HG03280 (cell line): Measurements from ENCODE around the gene PCDHGA9.
"Not testable (repeated sequence)": the region's sequence is repeated elsewhere in the genome, so short reads cannot be mapped to it uniquely, and the experiment has no call there.

ENCODE experiments used
- ATAC-seq: cut with Tn5 transposase; IDR thresholded peaks from one replicate; pipeline ENCODE4 v1.9.1; 2021; ENCODE audit warnings: mild to moderate bottlenecking, moderate library complexity; ENCODE audit not compliant: unreplicated experiment

PCDHGA9 gene

DNA sequence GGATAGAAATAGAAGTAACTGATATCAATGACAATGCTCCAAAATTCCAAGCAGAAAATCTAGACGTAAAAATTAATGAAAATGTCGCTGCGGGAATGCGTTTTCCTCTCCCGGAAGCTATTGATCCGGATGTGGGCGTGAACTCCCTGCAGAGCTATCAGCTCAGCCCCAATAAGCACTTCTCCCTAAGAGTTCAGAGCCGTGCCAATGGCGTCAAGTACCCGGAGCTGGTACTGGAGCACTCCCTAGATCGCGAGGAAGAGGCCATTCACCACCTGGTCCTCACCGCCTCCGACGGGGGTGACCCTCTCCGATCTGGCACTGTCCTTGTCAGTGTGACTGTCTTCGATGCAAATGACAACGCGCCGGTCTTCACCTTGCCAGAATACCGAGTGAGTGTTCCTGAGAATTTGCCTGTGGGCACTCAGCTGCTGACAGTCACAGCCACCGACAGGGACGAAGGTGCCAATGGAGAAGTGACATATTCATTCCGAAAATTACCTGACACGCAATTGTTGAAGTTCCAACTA lies 11.0 kb downstream of the PCDHGA9 start:
- ATAC-seq: no peak

DNA sequence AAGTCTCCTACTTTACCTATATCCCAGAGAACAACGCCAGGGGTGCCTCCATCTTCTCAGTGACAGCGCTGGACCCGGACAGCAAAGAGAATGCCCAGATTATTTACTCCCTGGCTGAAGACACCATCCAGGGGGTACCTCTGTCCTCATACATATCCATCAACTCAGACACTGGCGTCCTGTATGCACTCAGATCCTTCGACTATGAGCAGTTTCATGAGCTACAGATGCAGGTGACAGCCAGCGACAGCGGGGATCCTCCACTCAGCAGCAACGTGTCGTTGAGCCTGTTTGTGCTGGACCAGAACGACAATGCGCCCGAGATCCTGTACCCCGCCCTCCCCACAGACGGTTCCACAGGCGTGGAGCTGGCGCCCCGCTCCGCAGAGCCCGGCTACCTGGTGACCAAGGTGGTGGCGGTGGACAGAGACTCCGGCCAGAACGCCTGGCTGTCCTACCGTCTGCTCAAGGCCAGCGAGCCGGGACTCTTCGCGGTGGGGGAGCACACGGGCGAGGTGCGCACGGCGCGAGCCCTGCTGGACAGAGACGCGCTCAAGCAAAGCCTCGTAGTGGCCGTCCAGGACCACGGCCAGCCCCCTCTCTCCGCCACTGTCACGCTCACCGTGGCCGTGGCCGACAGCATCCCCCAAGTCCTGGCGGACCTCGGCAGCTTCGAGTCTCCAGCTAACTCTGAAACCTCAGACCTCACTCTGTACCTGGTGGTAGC lies 12.1 kb downstream of the PCDHGA9 start:
- not testable (repeated sequence) for ATAC-seq

DNA sequence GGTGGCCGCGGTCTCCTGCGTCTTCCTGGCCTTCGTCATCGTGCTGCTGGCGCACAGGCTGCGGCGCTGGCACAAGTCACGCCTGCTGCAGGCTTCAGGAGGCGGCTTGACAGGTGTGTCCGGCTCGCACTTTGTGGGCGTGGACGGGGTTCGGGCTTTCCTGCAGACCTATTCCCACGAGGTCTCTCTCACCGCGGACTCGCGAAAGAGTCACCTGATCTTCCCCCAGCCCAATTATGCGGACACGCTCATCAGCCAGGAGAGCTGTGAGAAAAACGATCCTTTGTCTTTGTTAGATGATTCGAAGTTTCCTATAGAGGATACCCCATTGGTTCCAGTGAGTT lies 12.7 kb downstream of the PCDHGA9 start:
- ATAC-seq: not testable (repeated sequence)

DNA sequence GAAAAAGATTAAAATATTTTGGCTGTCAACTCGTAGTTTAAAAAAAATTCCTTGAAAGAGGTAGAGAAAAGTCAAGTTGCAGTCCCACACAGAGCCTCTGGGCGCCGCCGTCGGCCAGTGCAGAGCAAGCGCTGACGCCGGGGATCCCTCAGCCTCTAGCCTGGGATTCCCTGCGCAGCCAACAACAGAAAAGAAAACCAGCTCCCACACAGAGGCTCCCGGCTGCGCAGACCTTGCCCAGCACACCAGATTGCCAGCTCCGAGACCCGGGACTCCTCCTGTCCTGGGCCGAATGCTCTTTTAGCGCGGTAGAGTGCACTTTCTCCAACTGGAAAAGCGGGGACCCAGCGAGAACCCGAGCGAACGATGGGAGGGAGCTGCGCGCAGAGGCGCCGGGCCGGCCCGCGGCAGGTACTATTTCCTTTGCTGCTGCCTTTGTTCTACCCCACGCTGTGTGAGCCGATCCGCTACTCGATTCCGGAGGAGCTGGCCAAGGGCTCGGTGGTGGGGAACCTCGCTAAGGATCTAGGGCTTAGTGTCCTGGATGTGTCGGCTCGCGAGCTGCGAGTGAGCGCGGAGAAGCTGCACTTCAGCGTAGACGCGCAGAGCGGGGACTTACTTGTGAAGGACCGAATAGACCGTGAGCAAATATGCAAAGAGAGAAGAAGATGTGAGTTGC lies 15.1 kb downstream of the PCDHGA9 start, which contains the start of gene PCDHGB7:
Gene PCDHGB7, plus strand, starts transcription at position 184 of the 679 bp plus-strand sequence. Its CDS starts 183 bp downstream, at position 367.
- ATAC-seq: not testable (repeated sequence)

DNA sequence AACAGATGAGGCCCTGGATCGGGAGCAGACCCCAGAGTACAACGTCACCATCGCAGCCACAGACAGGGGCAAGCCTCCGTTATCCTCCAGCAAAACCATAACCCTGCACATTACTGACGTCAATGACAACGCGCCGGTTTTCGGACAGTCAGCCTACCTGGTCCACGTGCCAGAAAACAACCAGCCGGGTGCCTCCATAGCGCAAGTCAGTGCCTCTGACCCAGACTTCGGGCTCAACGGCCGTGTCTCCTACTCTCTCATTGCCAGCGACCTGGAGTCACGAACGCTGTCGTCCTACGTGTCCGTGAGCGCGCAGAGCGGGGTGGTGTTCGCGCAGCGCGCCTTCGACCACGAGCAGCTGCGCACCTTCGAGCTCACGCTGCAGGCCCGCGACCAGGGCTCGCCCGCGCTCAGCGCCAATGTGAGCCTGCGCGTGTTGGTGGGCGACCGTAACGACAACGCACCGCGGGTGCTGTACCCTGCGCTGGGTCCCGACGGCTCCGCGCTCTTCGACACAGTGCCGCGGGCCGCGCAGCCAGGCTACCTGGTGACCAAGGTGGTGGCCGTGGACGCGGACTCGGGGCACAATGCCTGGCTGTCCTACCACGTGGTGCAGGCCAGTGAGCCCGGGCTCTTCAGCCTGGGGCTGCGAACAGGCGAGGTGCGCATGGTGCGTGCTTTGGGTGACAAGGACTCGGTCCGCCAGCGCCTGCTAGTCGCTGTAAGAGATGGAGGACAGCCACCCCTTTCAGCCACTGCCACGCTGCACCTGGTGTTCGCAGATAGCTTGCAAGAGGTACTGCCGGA lies 16.7 kb downstream of the PCDHGA9 start:
- ATAC-seq: no peak

DNA sequence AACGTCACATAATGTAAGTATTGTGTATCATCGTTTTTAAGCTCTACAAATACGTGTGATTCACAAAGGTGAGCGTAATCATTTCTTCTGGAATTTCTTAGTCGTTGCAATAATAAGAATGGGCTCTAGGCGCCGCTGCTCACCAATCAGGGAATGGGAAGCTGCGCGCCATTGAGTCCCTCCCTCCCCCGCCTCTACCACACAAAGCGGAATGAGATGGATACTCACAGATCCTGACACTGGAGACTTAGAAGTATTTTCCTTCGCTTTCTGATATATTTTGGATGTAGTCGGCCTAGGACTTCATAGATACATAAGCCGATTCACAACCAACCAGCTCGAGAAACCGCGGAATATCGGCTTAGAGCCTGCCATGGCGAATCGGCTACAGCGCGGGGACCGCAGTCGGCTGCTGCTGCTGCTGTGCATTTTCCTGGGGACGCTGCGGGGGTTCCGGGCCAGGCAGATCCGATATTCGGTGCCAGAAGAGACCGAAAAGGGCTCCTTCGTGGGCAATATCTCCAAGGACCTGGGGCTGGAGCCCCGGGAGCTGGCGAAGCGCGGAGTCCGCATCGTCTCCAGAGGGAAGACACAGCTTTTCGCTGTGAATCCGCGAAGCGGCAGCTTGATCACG lies 18.4 kb downstream of the PCDHGA9 start, which contains the start of gene PCDHGA11:
Gene PCDHGA11, plus strand, starts transcription at position 197 of the 634 bp plus-strand sequence. Its CDS starts 177 bp downstream, at position 374.
- peak; percentile 43 for ATAC-seq

DNA sequence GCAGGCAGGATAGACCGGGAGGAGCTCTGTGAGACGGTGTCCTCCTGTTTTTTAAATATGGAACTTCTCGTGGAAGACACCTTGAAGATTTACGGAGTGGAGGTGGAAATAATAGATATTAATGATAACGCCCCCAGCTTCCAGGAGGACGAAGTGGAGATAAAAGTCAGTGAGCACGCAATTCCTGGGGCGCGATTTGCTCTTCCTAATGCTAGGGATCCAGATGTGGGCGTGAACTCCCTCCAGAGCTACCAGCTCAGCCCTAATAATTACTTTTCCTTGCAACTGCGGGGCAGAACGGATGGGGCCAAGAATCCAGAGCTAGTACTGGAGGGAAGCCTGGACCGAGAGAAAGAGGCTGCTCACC lies 18.9 kb downstream of the PCDHGA9 start:
- no peak for ATAC-seq

DNA sequence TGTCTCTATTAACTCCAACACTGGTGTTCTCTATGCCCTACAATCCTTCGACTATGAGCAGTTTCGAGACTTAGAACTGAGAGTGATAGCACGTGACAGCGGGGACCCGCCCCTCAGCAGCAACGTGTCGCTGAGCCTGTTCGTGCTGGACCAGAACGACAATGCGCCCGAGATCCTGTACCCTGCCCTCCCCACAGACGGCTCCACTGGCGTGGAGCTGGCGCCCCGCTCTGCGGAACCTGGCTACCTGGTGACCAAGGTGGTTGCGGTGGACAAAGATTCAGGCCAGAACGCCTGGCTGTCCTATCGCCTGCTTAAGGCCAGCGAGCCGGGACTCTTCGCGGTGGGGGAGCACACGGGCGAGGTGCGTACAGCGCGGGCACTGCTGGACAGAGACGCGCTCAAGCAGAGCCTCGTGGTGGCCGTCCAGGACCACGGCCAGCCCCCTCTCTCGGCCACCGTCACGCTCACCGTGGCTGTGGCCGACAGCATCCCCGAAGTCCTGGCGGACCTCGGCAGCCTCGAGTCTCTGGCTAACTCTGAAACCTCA lies 20.2 kb downstream of the PCDHGA9 start:
- no peak for ATAC-seq

DNA sequence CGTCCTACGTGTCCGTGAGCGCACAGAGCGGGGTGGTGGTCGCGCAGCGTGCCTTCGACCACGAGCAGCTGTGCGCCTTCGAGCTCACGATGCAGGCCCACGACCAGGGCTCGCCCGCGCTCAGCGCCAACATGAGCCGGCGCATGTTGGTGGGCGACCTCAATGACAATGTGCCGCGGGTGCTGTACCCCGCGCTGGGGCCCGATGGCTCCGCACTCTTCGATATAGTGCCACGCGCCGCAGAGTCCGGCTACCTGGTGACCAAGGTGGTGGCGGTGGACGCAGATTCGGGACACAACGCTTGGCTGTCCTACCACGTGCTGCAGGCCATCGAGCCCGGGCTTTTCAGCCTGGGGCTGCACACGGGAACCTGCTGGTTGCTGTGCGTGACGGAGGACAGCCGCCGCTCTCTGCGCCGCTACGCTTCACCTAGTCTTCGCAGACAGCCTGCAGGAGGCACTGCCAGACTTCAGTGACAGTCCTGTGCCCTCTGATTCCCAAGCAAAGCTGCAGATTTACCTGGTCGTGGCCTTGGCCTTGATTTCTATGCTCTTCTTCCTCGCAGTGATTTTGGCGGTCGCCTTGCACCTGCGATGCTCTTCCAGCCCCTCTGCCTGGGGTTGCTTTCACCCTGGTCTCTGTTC lies 25.3 kb downstream of the PCDHGA9 start:
- no peak for ATAC-seq

DNA sequence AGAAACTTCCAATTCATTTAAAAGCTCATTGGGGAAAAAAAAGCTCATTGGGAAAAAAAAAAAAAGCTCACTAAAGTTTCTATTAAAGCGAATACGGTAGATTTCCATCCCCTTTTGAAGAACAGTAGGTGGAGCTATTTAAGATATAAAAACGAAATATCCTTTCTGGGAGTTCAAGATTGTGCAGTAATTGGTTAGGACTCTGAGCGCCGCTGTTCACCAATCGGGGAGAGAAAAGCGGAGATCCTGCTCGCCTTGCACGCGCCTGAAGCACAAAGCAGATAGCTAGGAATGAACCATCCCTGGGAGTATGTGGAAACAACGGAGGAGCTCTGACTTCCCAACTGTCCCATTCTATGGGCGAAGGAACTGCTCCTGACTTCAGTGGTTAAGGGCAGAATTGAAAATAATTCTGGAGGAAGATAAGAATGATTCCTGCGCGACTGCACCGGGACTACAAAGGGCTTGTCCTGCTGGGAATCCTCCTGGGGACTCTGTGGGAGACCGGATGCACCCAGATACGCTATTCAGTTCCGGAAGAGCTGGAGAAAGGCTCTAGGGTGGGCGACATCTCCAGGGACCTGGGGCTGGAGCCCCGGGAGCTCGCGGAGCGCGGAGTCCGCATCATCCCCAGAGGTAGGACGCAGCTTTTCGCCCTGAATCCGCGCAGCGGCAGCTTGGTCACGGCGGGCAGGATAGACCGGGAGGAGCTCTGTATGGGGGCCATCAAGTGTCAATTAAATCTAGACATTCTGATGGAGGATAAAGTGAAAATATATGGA lies 27.9 kb downstream of the PCDHGA9 start, which contains the start of gene PCDHGA12:
Gene PCDHGA12, plus strand, starts transcription at position 176 of the 782 bp plus-strand sequence. Its CDS starts 253 bp downstream, at position 429.
- peak; percentile 89 for ATAC-seq

DNA sequence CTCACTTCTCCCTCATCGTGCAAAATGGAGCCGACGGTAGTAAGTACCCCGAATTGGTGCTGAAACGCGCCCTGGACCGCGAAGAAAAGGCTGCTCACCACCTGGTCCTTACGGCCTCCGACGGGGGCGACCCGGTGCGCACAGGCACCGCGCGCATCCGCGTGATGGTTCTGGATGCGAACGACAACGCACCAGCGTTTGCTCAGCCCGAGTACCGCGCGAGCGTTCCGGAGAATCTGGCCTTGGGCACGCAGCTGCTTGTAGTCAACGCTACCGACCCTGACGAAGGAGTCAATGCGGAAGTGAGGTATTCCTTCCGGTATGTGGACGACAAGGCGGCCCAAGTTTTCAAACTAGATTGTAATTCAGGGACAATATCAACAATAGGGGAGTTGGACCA lies 28.7 kb downstream of the PCDHGA9 start:
- peak; percentile 57 for ATAC-seq

DNA sequence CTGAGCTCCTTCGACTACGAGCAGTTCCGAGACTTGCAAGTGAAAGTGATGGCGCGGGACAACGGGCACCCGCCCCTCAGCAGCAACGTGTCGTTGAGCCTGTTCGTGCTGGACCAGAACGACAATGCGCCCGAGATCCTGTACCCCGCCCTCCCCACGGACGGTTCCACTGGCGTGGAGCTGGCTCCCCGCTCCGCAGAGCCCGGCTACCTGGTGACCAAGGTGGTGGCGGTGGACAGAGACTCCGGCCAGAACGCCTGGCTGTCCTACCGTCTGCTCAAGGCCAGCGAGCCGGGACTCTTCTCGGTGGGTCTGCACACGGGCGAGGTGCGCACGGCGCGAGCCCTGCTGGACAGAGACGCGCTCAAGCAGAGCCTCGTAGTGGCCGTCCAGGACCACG lies 29.7 kb downstream of the PCDHGA9 start:
- not testable (repeated sequence) for ATAC-seq

DNA sequence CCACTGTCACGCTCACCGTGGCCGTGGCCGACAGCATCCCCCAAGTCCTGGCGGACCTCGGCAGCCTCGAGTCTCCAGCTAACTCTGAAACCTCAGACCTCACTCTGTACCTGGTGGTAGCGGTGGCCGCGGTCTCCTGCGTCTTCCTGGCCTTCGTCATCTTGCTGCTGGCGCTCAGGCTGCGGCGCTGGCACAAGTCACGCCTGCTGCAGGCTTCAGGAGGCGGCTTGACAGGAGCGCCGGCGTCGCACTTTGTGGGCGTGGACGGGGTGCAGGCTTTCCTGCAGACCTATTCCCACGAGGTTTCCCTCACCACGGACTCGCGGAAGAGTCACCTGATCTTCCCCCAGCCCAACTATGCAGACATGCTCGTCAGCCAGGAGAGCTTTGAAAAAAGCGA lies 30.1 kb downstream of the PCDHGA9 start:
- ATAC-seq: not testable (repeated sequence)

DNA sequence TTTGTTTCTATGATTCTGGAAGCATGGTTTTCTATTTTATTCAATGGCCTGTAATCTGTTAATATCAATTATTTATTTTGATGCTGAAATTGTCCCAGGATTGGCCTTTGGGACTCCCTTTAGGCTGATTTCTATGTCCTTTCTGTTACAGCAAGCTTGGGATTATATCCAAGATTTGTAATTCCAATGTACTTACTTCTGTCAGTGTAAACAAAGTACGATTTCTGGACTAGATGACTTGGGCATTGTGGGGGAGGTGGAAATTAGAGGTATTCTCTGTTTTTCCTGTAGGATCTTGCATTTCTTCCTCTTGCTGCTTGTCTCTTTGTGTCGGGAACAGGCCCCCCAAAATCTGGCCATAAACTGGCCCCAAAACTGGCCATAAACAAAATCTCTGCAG lies 31.4 kb downstream of the PCDHGA9 start:
- no peak for ATAC-seq

DNA sequence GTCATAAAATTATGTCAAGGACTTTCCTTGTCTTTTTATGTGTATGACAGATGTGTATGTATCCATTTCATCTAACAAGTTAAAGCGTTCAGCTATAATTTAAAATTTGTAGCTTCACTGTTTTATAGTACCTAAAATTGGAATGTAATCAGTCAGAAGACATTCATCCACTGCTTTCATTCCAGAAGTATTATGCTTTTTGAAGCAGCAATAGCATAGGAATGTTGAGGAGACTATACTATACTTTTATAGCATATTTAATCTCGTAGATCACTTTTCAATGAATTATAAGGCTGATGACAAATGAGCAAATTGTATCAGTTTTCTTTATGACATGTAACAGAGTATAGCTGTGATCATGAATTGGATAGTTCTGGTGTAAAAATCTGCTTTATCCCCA lies 34.6 kb downstream of the PCDHGA9 start:
- ATAC-seq: no peak

DNA sequence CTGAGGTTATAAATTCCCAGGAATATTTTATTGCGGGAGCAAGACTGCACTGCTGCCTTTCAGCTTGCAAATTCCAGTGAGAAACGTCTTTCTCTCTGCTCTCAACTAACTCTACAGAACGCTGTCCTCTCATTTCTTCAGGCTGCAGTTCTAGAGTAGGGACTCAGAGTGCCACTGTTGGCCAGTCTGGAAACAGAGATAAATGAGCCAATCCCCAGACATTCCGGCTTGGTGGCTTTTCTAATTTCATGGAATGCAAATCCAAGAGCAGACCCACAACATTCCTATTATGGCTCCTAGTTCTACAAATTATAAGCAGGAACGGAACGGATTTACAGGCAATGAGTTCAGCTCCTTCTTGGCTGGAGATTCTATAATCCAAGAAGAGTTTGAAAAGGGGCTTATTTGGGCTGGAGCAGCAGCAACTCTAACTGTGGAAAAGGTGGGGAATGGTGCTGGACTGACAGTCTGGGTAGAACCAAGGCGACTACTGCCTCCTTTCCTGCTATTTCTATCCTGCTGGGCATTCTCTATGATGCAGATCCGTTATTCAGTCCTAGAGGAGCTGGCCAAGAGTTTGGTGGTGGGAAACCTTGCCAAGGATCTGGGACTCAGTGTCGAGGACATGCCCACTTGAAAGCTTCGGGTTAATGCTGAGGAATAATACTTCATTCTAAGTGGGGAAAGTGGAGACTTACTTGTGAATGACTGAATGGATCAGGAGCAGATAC lies 37.0 kb downstream of the PCDHGA9 start:
- ATAC-seq: no peak

DNA sequence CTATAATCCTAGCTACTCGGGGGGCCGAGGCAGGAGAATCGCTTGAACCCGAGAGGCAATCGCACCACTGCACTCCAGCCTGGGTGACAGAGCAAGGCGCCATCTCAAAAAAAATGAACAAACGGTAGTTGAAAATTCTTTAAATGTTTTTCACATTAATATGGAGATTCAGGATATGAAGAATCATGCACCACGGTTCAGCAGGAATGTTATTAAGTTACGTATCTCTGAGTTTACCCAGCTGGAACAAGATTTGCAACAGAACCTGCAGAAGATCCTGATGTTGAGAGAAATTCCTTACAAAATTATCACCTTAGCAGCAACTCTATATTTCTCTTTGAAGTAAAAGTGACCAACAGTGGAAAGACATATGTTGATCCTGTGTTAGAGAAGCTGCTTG lies 37.8 kb downstream of the PCDHGA9 start:
- no peak for ATAC-seq

DNA sequence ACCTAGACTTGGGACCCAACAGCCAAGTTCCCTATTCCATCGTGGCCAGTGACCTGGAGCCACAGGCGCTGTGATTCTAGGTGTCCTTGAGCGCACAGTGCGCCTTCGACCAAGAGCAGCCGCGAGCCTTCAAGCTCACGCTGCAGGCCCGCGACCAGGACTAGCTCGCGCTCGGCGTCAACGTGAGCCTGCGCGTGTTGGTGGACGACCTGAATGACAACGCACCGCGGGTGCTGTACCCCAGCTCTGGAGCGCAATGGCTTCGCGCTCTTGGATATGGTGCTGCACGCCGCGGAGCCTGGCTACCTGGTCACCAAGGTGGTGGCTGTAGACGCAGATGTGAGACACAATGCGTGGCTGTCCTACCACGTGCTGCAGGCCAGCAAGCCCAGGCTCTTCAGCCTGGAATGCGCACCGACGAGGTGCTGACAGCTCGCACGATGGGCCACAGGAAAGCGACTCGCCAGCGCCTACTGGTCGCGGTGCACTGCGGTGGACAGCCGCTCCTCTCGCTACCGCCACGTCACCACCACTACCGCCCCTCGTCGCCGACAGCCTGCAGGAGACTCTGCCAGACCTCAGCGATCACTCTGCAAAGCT lies 39.1 kb downstream of the PCDHGA9 start:
- no peak for ATAC-seq
